ENCODE measurements around the gene HCN2. TPM values are rescaled to one million over a fixed set of nuclear protein-coding genes. Genes with fewer than 3 reads are reported as not detected.

Gene HCN2
- total and polyA plus RNA-seq, 9 of the 15 experiments (the other 6 are each of a cell fraction or from before 2014, with no cell fraction given) = 0.29 to 4.2 (median 0.82) TPM; not detected in 2

- TF ChIP-seq, protein P1, sequence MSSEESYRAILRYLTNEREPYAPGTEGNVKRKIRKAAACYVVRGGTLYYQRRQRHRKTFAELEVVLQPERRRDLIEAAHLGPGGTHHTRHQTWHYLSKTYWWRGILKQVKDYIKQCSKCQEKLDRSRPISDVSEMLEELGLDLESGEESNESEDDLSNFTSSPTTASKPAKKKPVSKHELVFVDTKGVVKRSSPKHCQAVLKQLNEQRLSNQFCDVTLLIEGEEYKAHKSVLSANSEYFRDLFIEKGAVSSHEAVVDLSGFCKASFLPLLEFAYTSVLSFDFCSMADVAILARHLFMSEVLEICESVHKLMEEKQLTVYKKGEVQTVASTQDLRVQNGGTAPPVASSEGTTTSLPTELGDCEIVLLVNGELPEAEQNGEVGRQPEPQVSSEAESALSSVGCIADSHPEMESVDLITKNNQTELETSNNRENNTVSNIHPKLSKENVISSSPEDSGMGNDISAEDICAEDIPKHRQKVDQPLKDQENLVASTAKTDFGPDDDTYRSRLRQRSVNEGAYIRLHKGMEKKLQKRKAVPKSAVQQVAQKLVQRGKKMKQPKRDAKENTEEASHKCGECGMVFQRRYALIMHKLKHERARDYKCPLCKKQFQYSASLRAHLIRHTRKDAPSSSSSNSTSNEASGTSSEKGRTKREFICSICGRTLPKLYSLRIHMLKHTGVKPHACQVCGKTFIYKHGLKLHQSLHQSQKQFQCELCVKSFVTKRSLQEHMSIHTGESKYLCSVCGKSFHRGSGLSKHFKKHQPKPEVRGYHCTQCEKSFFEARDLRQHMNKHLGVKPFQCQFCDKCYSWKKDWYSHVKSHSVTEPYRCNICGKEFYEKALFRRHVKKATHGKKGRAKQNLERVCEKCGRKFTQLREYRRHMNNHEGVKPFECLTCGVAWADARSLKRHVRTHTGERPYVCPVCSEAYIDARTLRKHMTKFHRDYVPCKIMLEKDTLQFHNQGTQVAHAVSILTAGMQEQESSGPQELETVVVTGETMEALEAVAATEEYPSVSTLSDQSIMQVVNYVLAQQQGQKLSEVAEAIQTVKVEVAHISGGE (CRISPR knock-in tag; IDR thresholded peaks at IDR 0.05) = peak in 2 of 3 experiments; percentile 84 to 94; a peak in 4 of 6 replicates
- peak; percentile 73 for TF ChIP-seq ARID1B (IDR thresholded peaks at IDR 0.05)
- no peak for TF ChIP-seq ETS2 (tag; IDR thresholded peaks at IDR 0.05; ENCODE audit: borderline replicate concordance, poor library complexity, severe bottlenecking)
- no peak for TF ChIP-seq FOXA3 (CRISPR knock-in tag; conservative IDR thresholded peaks at IDR 0.05 in 1 of 2, IDR thresholded peaks at IDR 0.05 in 1 of 2)
- no peak for TF ChIP-seq POLR3A (IDR thresholded peaks at IDR 0.05; ENCODE audit: borderline replicate concordance, extremely low read depth, insufficient read depth, insufficient read length)
- peak; percentile 66; the same call in 1 of the 2 replicates for TF ChIP-seq POLR2A (conservative IDR thresholded peaks at IDR 0.05)
- TF ChIP-seq ZNF175 (CRISPR knock-in tag; IDR thresholded peaks at IDR 0.05; ENCODE audit: low read depth) = no peak
- no peak for TF ChIP-seq DNMT1 (IDR thresholded peaks at IDR 0.05)
- 0 out of 2 replicates have a peak, but pooled peaks have one; percentile 19 for TF ChIP-seq MBD2 (IDR thresholded peaks at IDR 0.05; ENCODE audit: borderline replicate concordance, low read depth)
- peak; percentile 37 for TF ChIP-seq TAF1 (IDR thresholded peaks at IDR 0.05; ENCODE audit: control insufficient read depth, extremely low read depth, insufficient read depth, low read length, severe bottlenecking)
These were observed 21.3 kb downstream of the HCN2 start (continued) for GRCh38 chr19:610801-611480.
